ENCODE data around the gene SLCO1A2. TPM values are rescaled to one million over a fixed set of nuclear protein-coding genes. Genes with fewer than 3 reads are reported as not detected.

The SLCO1A2 gene
- total RNA-seq, 1 experiment from 2014 or later = 1.2 TPM

- no peak overlapping the region for H3K27ac Mint-ChIP-seq (ENCODE audit: unreplicated experiment)
- no peaks in the 10 kb centered on the region for H3K36me3 Mint-ChIP-seq (ENCODE audit: insufficient read depth, unreplicated experiment)
- intact Hi-C loops (cut with micrococcal nuclease; ENCODE audit: unreplicated experiment) = loop anchor here (1.0 to 5.0 kb wide), 3 partner anchors 140 to 383 kb away; partner anchors contain the start of gene PYROXD1
- H3K9me3 Mint-ChIP-seq (ENCODE audit: unreplicated experiment) = no peaks in the 10 kb centered on the region
- Histone ChIP-seq H3K4me3 (ENCODE audit: low read depth, low read length) (no peak overlapping the region), H3K4me1 (no peaks in the 10 kb centered on the region), H3K27me3 (replicated peaks; ENCODE audit: control insufficient read depth, insufficient read depth, low read length) (no peaks in the 10 kb centered on the region), H3K9me3 (no peaks in the 10 kb centered on the region), H3K36me3 (ENCODE audit: control insufficient read depth, insufficient read depth, low read length) (no peaks in the 10 kb centered on the region)
- H3K4me3 Mint-ChIP-seq (ENCODE audit: unreplicated experiment) = no peak overlapping the region
- TF ChIP-seq, protein P1, sequence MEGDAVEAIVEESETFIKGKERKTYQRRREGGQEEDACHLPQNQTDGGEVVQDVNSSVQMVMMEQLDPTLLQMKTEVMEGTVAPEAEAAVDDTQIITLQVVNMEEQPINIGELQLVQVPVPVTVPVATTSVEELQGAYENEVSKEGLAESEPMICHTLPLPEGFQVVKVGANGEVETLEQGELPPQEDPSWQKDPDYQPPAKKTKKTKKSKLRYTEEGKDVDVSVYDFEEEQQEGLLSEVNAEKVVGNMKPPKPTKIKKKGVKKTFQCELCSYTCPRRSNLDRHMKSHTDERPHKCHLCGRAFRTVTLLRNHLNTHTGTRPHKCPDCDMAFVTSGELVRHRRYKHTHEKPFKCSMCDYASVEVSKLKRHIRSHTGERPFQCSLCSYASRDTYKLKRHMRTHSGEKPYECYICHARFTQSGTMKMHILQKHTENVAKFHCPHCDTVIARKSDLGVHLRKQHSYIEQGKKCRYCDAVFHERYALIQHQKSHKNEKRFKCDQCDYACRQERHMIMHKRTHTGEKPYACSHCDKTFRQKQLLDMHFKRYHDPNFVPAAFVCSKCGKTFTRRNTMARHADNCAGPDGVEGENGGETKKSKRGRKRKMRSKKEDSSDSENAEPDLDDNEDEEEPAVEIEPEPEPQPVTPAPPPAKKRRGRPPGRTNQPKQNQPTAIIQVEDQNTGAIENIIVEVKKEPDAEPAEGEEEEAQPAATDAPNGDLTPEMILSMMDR (IDR thresholded peaks at IDR 0.05; ENCODE audit: insufficient read depth in 1 of 2, low read depth in 1 of 2, low read length in 1 of 2, severe bottlenecking in 1 of 2, unreplicated experiment in 1 of 2) = peak; percentile 87 to 90
- ChIA-PET POLR2A (no interaction called here), CTCF (interaction anchor here (1.0 kb wide), 2 partner anchors 141 to 155 kb away, joined by 3 to 10 read pairs; partner anchors contain the start of gene PYROXD1)
- no peaks in the 10 kb centered on the region for H3K4me1 Mint-ChIP-seq (ENCODE audit: low read depth, unreplicated experiment)
- BruUV-seq (replicated peaks) = no TSS peak
- peak in 1 of 2 experiments; percentile 27 for DNase-seq
- H3K27me3 Mint-ChIP-seq (ENCODE audit: insufficient read depth, unreplicated experiment) = peaks cover 3% of the 10 kb centered on the region
These were observed 37.8 kb downstream of the SLCO1A2 start for GRCh38 chr12:21296751-21297406.

GRCh38 chr12:21296348-21296747 is 38.4 kb downstream of the SLCO1A2 start:
- POLR2A ChIA-PET = no interaction called here

GRCh38 chr12:21294176-21294575 is 40.5 kb downstream of the SLCO1A2 start:
- Mint-ChIP-seq H3K4me1 (ENCODE audit: low read depth, unreplicated experiment) (no peaks in the 10 kb centered on the region), H3K4me3 (ENCODE audit: unreplicated experiment) (no peak overlapping the region), H3K27ac (ENCODE audit: unreplicated experiment) (no peak overlapping the region), H3K36me3 (ENCODE audit: insufficient read depth, unreplicated experiment) (no peaks in the 10 kb centered on the region), H3K27me3 (ENCODE audit: insufficient read depth, unreplicated experiment) (no peaks in the 10 kb centered on the region), H3K9me3 (ENCODE audit: unreplicated experiment) (no peaks in the 10 kb centered on the region)
- Histone ChIP-seq H3K27me3 (replicated peaks; ENCODE audit: control insufficient read depth, insufficient read depth, low read length) (no peaks in the 10 kb centered on the region), H3K4me1 (no peaks in the 10 kb centered on the region), H3K9me3 (no peaks in the 10 kb centered on the region), H3K4me3 (ENCODE audit: low read depth, low read length) (no peak overlapping the region), H3K36me3 (ENCODE audit: control insufficient read depth, insufficient read depth, low read length) (no peaks in the 10 kb centered on the region)
- TF ChIP-seq, protein P1 (IDR thresholded peaks at IDR 0.05; ENCODE audit: insufficient read depth in 1 of 2, low read depth in 1 of 2, low read length in 1 of 2, severe bottlenecking in 1 of 2, unreplicated experiment in 1 of 2) = no peak
- intact Hi-C loops (cut with micrococcal nuclease; ENCODE audit: unreplicated experiment) = no loop called here
- ChIA-PET CTCF (no interaction called here), POLR2A (no interaction called here)
- no peak for DNase-seq
- no TSS peak for BruUV-seq (replicated peaks)

More at GRCh38 chr12:21296348-21296747, 38.4 kb downstream of the SLCO1A2 start:
- CTCF ChIA-PET = interaction anchor here (1.0 kb wide), 2 partner anchors 141 to 155 kb away, joined by 3 to 10 read pairs; partner anchors contain the start of gene PYROXD1
- Mint-ChIP-seq H3K27ac (ENCODE audit: unreplicated experiment) (no peak overlapping the region), H3K4me1 (ENCODE audit: low read depth, unreplicated experiment) (no peaks in the 10 kb centered on the region), H3K4me3 (ENCODE audit: unreplicated experiment) (no peak overlapping the region), H3K36me3 (ENCODE audit: insufficient read depth, unreplicated experiment) (no peaks in the 10 kb centered on the region), H3K27me3 (ENCODE audit: insufficient read depth, unreplicated experiment) (no peaks in the 10 kb centered on the region), H3K9me3 (ENCODE audit: unreplicated experiment) (no peaks in the 10 kb centered on the region)
- TF ChIP-seq, protein P1 (IDR thresholded peaks at IDR 0.05; ENCODE audit: insufficient read depth in 1 of 2, low read depth in 1 of 2, low read length in 1 of 2, severe bottlenecking in 1 of 2, unreplicated experiment in 1 of 2) = no peak
- DNase-seq = no peak
- Histone ChIP-seq H3K27me3 (replicated peaks; ENCODE audit: control insufficient read depth, insufficient read depth, low read length) (no peaks in the 10 kb centered on the region), H3K36me3 (ENCODE audit: control insufficient read depth, insufficient read depth, low read length) (no peaks in the 10 kb centered on the region), H3K4me3 (ENCODE audit: low read depth, low read length) (no peak overlapping the region), H3K4me1 (no peaks in the 10 kb centered on the region), H3K9me3 (no peaks in the 10 kb centered on the region)
- BruUV-seq (replicated peaks) = no TSS peak
- intact Hi-C loops (cut with micrococcal nuclease; ENCODE audit: unreplicated experiment) = loop anchor here (1.0 to 5.0 kb wide), 2 partner anchors 141 to 156 kb away; partner anchors contain the start of gene PYROXD1
